ENCODE results near the gene LAMB3. TPM values are rescaled to one million over a fixed set of nuclear protein-coding genes. Genes with fewer than 3 reads are reported as not detected.

Gene LAMB3
- total RNA-seq, 2 experiments from 2014 or later: 1.3 to 1.9 TPM

GRCh38 chr1:209626346-209627026, 25.7 kb downstream of the LAMB3 start:
- H3K9me3 Mint-ChIP-seq: no peaks in the 10 kb centered on the region
- CTCF ChIA-PET: interaction anchor here (0.5 to 1.4 kb wide), 4 partner anchors 8 to 723 kb away, joined by 3 to 6 read pairs (median 3); no protein-coding TSS in a partner anchor
- no peaks in the 10 kb centered on the region for H3K4me1 Mint-ChIP-seq
- H3K27me3 Mint-ChIP-seq: no peaks in the 10 kb centered on the region
- H3K36me3 Mint-ChIP-seq (ENCODE audit: low read depth): no peaks in the 10 kb centered on the region
- no peak overlapping the region for H3K4me3 Mint-ChIP-seq
- POLR2A ChIA-PET: no interaction called here
- DNase-seq: no peak
- no peak overlapping the region for H3K27ac Mint-ChIP-seq

DNA sequence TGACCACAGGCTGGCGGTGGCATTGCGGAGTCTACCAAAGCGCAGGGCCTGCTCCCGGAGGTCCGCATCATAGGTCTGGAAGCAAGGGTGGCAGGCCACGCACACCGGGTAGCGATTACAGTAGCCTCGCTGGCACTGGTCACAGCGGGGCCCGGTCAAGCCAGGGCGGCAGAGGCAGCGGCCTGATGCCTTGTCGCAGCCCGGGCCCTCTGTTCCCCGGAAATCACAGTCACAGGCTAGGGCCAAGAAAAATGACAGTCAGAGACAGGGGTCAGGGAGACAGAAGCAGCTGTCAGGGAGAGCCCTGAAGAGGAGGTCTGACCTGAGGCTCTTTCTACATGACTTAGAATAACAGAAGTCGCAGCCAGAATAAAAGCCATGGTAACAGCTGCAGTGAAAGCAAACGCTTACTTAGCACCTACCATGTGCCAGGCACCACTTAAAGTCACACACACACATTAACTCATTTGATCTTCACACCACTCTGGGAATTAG, 26.4 kb downstream of the LAMB3 start:
- Mint-ChIP-seq H3K27me3 (no peaks in the 10 kb centered on the region), H3K36me3 (ENCODE audit: low read depth) (no peaks in the 10 kb centered on the region), H3K4me1 (no peaks in the 10 kb centered on the region), H3K9me3 (no peaks in the 10 kb centered on the region), H3K27ac (no peak overlapping the region), H3K4me3 (no peak overlapping the region)
- DNase-seq: no peak
- CTCF ChIA-PET: interaction anchor here (0.5 kb wide), 1 partner anchor 723 kb away, joined by 3 read pairs; no protein-coding TSS in a partner anchor
- POLR2A ChIA-PET: no interaction called here

DNA sequence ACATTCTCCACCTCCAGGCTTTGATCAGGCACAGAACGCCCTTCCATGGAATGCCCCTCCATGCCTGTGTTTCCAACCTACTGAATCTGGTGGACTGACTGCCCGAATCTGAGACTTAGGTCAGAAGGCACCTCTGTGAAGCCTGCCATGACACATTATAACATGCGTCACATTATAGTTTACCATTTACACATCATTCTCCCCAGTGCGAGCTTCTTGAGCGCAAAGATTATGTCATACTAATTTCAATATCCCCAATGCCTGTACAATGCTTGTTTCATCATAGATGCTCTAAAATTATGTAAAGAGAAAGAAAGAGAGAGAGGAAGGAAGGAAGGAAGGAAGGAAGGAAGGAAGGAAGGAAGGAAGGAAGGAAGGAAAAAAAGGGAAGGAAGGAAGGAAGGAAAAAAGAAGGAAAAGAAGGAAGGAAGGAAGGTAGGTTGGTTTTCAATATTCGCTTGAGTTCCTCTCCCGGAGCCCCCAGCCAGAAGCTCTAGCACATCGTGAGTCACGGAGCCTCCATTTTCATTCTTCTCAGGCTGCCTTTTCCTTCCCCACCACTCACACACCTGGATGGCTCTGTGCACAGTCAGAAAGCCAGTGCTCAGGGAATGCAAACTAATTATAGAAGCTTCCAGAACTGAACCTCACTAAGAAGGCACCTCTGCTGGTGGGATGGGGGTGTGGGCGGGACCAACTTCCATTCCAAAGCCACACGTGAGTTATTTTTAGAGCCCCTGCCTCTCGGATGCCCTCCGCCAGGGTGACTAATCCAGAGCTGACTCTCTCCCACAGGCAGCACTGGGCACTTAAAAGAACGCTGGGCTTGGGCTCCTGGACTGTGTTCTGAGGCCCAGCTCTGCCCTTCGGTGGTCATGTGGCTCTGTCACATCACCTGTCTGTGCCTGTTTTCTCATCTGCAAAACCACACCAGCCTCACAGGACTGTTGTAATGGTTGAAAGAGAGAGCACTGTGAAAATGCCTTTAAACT, 27.4 kb downstream of the LAMB3 start:
- CTCF ChIA-PET: interaction anchor here (0.7 to 3.0 kb wide), 6 partner anchors 8 to 59 kb away, joined by 3 to 11 read pairs (median 4); no protein-coding TSS in a partner anchor
- no peak overlapping the region for H3K27ac Mint-ChIP-seq
- H3K4me3 Mint-ChIP-seq: no peak overlapping the region

DNA sequence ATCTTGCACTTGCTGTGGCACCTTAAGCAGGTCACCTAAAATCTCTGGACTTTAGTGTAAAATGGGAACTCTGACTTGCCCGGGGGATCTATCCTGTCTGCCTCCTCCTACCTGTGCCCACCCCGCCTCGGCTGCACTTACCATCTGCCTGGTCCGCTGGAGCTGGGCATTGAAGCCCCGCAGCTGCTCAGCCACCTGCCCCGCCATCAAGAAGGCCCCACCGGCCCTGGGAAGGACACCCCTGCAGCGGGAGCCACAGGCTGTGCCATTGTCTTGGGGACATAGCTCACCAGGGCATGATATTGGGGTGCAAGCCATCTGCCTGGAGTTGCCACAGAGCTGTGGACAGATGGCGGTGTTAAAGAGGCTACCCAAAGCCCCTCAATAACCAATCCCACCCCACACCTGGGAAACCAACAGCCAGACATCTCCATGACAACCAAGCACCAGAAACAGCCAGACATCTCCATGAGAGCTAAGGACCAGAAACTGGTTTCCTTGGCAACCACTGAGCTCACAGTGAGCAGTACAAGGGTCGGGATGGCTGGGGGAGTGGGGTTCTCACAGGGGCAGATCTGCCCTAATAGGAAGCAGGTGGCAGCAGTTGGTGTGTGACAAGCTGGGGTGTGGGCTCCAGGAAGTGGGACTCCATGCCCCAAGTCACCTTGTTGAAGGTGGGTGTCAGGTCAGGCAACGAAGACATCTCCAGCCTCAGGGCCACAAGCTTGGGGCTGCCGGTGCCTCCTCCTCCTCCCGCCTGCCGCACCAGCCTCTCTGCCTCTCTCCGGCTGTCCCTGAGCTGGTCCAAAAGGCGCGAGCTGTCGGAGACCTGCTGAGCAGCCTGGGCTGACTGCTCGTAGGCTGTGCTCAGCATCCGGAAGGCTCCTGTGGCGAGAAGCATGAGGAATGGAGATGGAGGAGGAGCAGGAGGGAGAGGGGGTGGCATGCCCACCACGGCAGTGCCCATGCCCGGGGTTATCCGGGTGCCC, 29.1 kb downstream of the LAMB3 start:
- CTCF ChIA-PET: interaction anchor here (0.9 to 3.0 kb wide), 8 partner anchors 8 to 125 kb away, joined by 3 to 11 read pairs (median 4); no protein-coding TSS in a partner anchor
- POLR2A ChIA-PET: no interaction called here
- Mint-ChIP-seq H3K27me3 (no peaks in the 10 kb centered on the region), H3K9me3 (no peaks in the 10 kb centered on the region), H3K27ac (no peak overlapping the region), H3K36me3 (ENCODE audit: low read depth) (no peaks in the 10 kb centered on the region), H3K4me3 (no peak overlapping the region), H3K4me1 (peaks cover 7% of the 10 kb centered on the region)
- no peak for DNase-seq

More for the DNA sequence above, 27.4 kb downstream of the LAMB3 start:
- Mint-ChIP-seq H3K27me3 (no peaks in the 10 kb centered on the region), H3K9me3 (no peaks in the 10 kb centered on the region), H3K36me3 (ENCODE audit: low read depth) (no peaks in the 10 kb centered on the region), H3K4me1 (no peaks in the 10 kb centered on the region)
- POLR2A ChIA-PET: no interaction called here
- DNase-seq: no peak

DNA sequence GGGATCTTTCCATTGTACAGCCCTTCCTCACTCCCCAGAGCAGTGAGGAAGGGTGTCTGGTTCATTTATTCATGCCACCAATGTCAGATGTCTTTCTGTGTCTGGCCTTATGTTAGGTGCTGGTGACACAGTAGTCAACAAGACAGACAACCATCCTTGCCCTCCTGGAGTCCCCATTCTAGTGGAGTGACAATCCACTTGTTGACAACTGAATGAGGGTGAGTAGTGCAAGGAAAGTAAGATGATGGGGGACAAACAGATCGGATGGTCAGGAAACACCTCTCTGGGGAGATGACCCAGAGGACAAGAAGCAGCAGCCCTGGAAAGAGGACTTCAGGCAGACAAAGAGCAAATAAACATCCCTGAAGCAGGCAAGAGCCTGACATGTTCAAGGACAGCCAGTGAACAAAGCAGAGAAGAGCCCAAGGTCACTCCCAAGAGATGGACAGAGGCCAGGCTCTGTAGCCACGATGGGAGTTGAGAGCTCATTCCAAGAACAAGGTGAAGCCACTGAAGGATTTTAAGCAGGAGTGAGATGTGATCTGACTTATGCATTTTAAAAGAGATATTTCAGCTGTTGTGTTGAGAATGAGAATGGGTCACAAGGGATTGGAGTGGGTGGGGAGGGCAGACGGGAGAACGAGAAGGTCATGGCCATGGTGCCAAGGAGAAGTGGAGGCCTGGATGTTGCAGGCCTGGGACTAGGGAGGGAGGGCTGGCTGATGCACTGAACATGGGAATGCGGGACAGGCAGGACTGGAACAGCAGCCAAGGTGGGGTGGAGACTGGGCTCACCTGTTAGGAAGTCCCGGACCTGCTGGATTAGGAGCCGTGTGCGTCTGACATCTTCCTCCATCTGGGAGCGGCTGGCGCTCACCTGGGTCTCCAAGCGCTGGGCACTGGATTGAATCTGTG, 30.2 kb downstream of the LAMB3 start:
- Mint-ChIP-seq H3K27ac (no peak overlapping the region), H3K9me3 (no peaks in the 10 kb centered on the region), H3K36me3 (ENCODE audit: low read depth) (no peaks in the 10 kb centered on the region), H3K4me3 (no peak overlapping the region), H3K4me1 (peaks cover 7% of the 10 kb centered on the region), H3K27me3 (no peaks in the 10 kb centered on the region)
- POLR2A ChIA-PET: no interaction called here
- CTCF ChIA-PET: interaction anchor here (1.0 to 3.0 kb wide), 2 partner anchors 11 to 56 kb away, joined by 3 to 11 read pairs; no protein-coding TSS in a partner anchor
- no peak for DNase-seq

GRCh38 chr1:209621286-209621685, 30.9 kb downstream of the LAMB3 start:
- DNase-seq: no peak
- POLR2A ChIA-PET: no interaction called here
- Mint-ChIP-seq H3K36me3 (ENCODE audit: low read depth) (no peaks in the 10 kb centered on the region), H3K4me1 (peaks cover 7% of the 10 kb centered on the region), H3K27ac (no peak overlapping the region), H3K9me3 (no peaks in the 10 kb centered on the region), H3K27me3 (no peaks in the 10 kb centered on the region), H3K4me3 (no peak overlapping the region)
- CTCF ChIA-PET: interaction anchor here (3.9 kb wide), 1 partner anchor 12 kb away, joined by 11 read pairs; no protein-coding TSS in a partner anchor

- Mint-ChIP-seq H3K36me3 (ENCODE audit: low read depth) (no peaks in the 10 kb centered on the region), H3K27me3 (no peaks in the 10 kb centered on the region), H3K27ac (no peak overlapping the region), H3K4me3 (no peak overlapping the region), H3K4me1 (peaks cover 7% of the 10 kb centered on the region), H3K9me3 (no peaks in the 10 kb centered on the region)
- no peak for DNase-seq
- ChIA-PET CTCF (interaction anchor here (3.9 kb wide), 1 partner anchor 11 kb away, joined by 11 read pairs; no protein-coding TSS in a partner anchor), POLR2A (no interaction called here)
Observed at GRCh38 chr1:209620487-209620884, 31.7 kb downstream of the LAMB3 start.

GRCh38 chr1:209619696-209620486, 32.3 kb downstream of the LAMB3 start:
- peaks cover 7% of the 10 kb centered on the region for H3K4me1 Mint-ChIP-seq
- no peak overlapping the region for H3K4me3 Mint-ChIP-seq
- H3K9me3 Mint-ChIP-seq: no peaks in the 10 kb centered on the region
- CTCF ChIA-PET: interaction anchor here (1.0 to 3.9 kb wide), 6 partner anchors 9 to 43 kb away, joined by 3 to 11 read pairs (median 5); no protein-coding TSS in a partner anchor
- H3K27ac Mint-ChIP-seq: no peak overlapping the region
- POLR2A ChIA-PET: no interaction called here
- H3K36me3 Mint-ChIP-seq (ENCODE audit: low read depth): no peaks in the 10 kb centered on the region
- no peak for DNase-seq
- no peaks in the 10 kb centered on the region for H3K27me3 Mint-ChIP-seq

DNA sequence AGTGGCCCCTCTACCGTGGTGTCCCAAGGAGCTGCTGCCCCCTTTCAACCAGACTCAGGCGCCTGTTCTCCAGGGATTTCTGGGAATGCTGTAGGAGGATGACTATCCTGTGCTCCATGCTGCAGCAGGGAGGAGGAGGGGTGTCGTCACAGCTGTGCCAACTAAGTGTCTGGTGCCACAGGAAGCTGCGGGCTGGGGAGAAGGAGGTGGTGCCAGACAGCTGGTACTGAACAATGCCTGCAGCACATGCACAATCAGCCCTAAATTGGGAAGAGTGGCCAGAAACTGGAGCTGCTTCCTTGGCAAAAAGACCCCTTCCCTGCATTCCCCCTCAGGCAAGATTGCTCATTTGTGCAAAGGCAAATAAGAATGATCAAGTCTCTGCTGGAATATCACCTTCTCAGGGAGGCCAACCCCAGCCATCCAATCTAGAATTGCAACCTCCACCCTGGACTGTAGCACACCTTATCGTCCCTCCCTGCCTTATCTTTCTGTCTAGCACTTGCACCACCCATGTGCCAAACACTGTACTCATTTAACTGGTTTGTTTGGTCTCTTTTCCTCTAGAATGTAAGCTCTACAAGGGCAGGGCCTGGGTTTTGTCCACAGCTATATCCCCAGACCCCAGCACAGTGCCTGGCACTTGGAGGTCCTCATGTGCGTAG, 33.3 kb downstream of the LAMB3 start:
- Mint-ChIP-seq H3K27me3 (no peaks in the 10 kb centered on the region), H3K27ac (no peak overlapping the region), H3K9me3 (no peaks in the 10 kb centered on the region), H3K36me3 (ENCODE audit: low read depth) (no peaks in the 10 kb centered on the region), H3K4me3 (no peak overlapping the region), H3K4me1 (peaks cover 7% of the 10 kb centered on the region)
- DNase-seq: no peak
- POLR2A ChIA-PET: no interaction called here
- CTCF ChIA-PET: interaction anchor here (1.0 to 3.9 kb wide), 7 partner anchors 8 to 42 kb away, joined by 3 to 11 read pairs (median 6); no protein-coding TSS in a partner anchor

GRCh38 chr1:209618291-209618690, 33.9 kb downstream of the LAMB3 start:
- H3K36me3 Mint-ChIP-seq (ENCODE audit: low read depth): no peaks in the 10 kb centered on the region

More at GRCh38 chr1:209618291-209618690, 33.9 kb downstream of the LAMB3 start:
- POLR2A ChIA-PET: no interaction called here
- no peaks in the 10 kb centered on the region for H3K27me3 Mint-ChIP-seq
- no peak overlapping the region for H3K27ac Mint-ChIP-seq
- H3K4me1 Mint-ChIP-seq: peaks cover 7% of the 10 kb centered on the region
- CTCF ChIA-PET: interaction anchor here (1.9 to 3.9 kb wide), 5 partner anchors 9 to 42 kb away, joined by 4 to 11 read pairs (median 6); no protein-coding TSS in a partner anchor
- no peak for DNase-seq
- no peak overlapping the region for H3K4me3 Mint-ChIP-seq
- H3K9me3 Mint-ChIP-seq: no peaks in the 10 kb centered on the region
